HepG2 (cell line): ENCODE measurements around the gene KCNJ4. TPM values are rescaled to one million over a fixed set of nuclear protein-coding genes. Genes with fewer than 3 reads are reported as not detected.

Experiments used
- ATAC-seq: fragments of 200-7000 bp; cut with Tn5 transposase; 3 replicates; pipeline ENCODE4 v1.9.1; 2020; ENCODE audit warnings: mild to moderate bottlenecking, moderate library complexity
- BruUV-seq: library from RNA; stranded (reverse); fragments of 400-500 nt; replicated peaks from 2 replicates; lab custom pipeline; 2021; lab: Mats Ljungman, UMichigan
- CTCF ChIA-PET: fragments of 300-600 bp; formaldehyde crosslinking; extraction: SDS; loops from one replicate; lab custom pipeline; 2021; ENCODE audit warnings: low total read pairs, inconsistent platforms, low intra/inter-chr PET ratio; lab: Yijun Ruan, JAX
- POLR2A ChIA-PET: fragments of 350-600 bp; sonication (Branson Sonifier 250); formaldehyde crosslinking; loops from one replicate; lab custom pipeline; 2020; ENCODE audit warnings: antibody characterized with exemption, inconsistent platforms; lab: Yijun Ruan, JAX
- DNase-seq: peaks from one replicate; pipeline ENCODE4 v3.0.0-alpha.2; 2015; ENCODE audit warnings: low spot score
- FAIRE-seq: peaks from 3 replicates; lab custom pipeline; 2011; peaks lifted over from hg19 to GRCh38; lab: Jason Lieb, UNC
- H2AFZ ChIP-seq: one replicate; pipeline ENCODE4 v1.6.1; 2011; ENCODE audit warnings: low read length, inconsistent platforms
- H3K27ac ChIP-seq: fragments of 300-600 bp; 3 replicates; pipeline ENCODE4 v1.8.0; 2011; ENCODE audit warnings: mixed run types, mild to moderate bottlenecking, mixed read lengths, low read length, inconsistent platforms; ENCODE audit not compliant: insufficient read depth; ENCODE audit errors: extremely low read length
- H3K27me3 ChIP-seq, 2 experiments: fragments of 200-600 bp in 1 of 2; 2 replicates in 1 of 2; 3 replicates in 1 of 2; pipeline versions ENCODE4 v1.6.0 to v1.8.0; 2011; ENCODE audit warnings: low read length in 2 of 2, mild to moderate bottlenecking in 2 of 2, moderate library complexity in 2 of 2, inconsistent platforms in 1 of 2; ENCODE audit not compliant: insufficient read depth in 2 of 2, control insufficient read depth in 1 of 2
- H3K36me3 ChIP-seq, 2 experiments: fragments of 200-600 bp in 1 of 2; replicated peaks in 1 of 2; 2 replicates in 1 of 2; 3 replicates in 1 of 2; pipeline versions ENCODE4 v1.5.1 to v1.8.0; 2011; ENCODE audit warnings: low read length in 2 of 2, inconsistent platforms in 1 of 2; ENCODE audit not compliant: insufficient read depth in 2 of 2, control insufficient read depth in 1 of 2
- H3K4me1 ChIP-seq: 2 replicates; pipeline ENCODE4 v1.5.1; 2012; ENCODE audit warnings: low read length, inconsistent platforms; ENCODE audit not compliant: insufficient read depth
- H3K4me2 ChIP-seq: 2 replicates; pipeline ENCODE4 v1.6.0; 2011; ENCODE audit warnings: low read depth, low read length, inconsistent platforms
- H3K4me3 ChIP-seq, 3 experiments: fragments of 200-600 bp in 1 of 3; sonication (generic), shearing (Covaris generic) in 1 of 3; replicated peaks in 1 of 3; 2 replicates each; pipeline ENCODE4 v1.5.1; 2011 to 2016; ENCODE audit warnings: low read length in 3 of 3, inconsistent platforms in 2 of 3, low read depth in 2 of 3, mild to moderate bottlenecking in 2 of 3, control low read depth in 1 of 3, mixed read lengths in 1 of 3; ENCODE audit not compliant: insufficient read depth in 1 of 3
- H3K79me2 ChIP-seq: one replicate; pipeline ENCODE4 v1.6.1; 2011; ENCODE audit warnings: low read length, inconsistent platforms; ENCODE audit not compliant: insufficient read depth
- H3K9ac ChIP-seq: 2 replicates; pipeline ENCODE4 v1.6.0; 2011; ENCODE audit warnings: mild to moderate bottlenecking, low read depth, low read length, inconsistent platforms; ENCODE audit not compliant: insufficient read depth
- H3K9me3 ChIP-seq: 2 replicates; pipeline ENCODE4 v1.5.1; 2012; ENCODE audit warnings: mild to moderate bottlenecking, low read length
- H4K20me1 ChIP-seq: 2 replicates; pipeline ENCODE4 v1.6.0; 2011; ENCODE audit warnings: inconsistent platforms, mild to moderate bottlenecking, low read length, moderate library complexity; ENCODE audit not compliant: insufficient read depth
- ADNP ChIP-seq: sonication (generic); formaldehyde crosslinking; IDR thresholded peaks from 2 replicates; pipeline ENCODE4 v1.4.0; 2020; ENCODE audit warnings: missing genetic modification reagents
- MIER2 ChIP-seq: IDR thresholded peaks from 2 replicates; pipeline ENCODE4 v1.6.1; 2016; ENCODE audit warnings: missing biosample characterization, missing genetic modification reagents
- SUZ12 ChIP-seq: fragments of 150-350 bp; IDR thresholded peaks from 2 replicates; pipeline ENCODE4 v1.6.1; 2014; ENCODE audit warnings: low read depth, low read length
- YEATS4 ChIP-seq: sonication (generic); formaldehyde crosslinking; IDR thresholded peaks from 2 replicates; pipeline ENCODE4 v1.4.0; 2020; ENCODE audit warnings: missing genetic modification reagents, borderline replicate concordance
- ZNF768 ChIP-seq: sonication (generic); formaldehyde crosslinking; IDR thresholded peaks from 2 replicates; pipeline ENCODE4 v1.4.0; 2020; ENCODE audit warnings: missing genetic modification reagents
- ZNF782 ChIP-seq: sonication (generic); formaldehyde crosslinking; IDR thresholded peaks from 2 replicates; pipeline ENCODE4 v1.4.0; 2020; ENCODE audit warnings: missing genetic modification reagents, mild to moderate bottlenecking, borderline replicate concordance
- ZZZ3 ChIP-seq: sonication (generic); formaldehyde crosslinking; IDR thresholded peaks from 2 replicates; pipeline ENCODE4 v1.4.0; 2020; ENCODE audit warnings: missing genetic modification reagents, mild to moderate bottlenecking, borderline replicate concordance
- WGBS: methylation state at CpG from one replicate; pipeline ENCODE4 v1.1.6; 2017; ENCODE audit warnings: low lambda C conversion rate; 5-methylcytosine and 5-hydroxymethylcytosine counted together
- in situ Hi-C: cut with HindIII; loops from 2 replicates; pipeline ENCODE4 v1.10.0; 2017; ENCODE audit warnings: low pct_unique_long_range_greater_than_20kb; ENCODE audit not compliant: extremely low pct_ligation_motif_present
- intact Hi-C: fragments of 100-400 bp; cut with micrococcal nuclease; formaldehyde crosslinking; loops from one replicate; pipeline ENCODE4 v1.10.0; 2022; ENCODE audit not compliant: unreplicated experiment
- polyA plus RNA-seq, 8 experiments: library from polyadenylated mRNA; depleted of rRNA in 3 of 8; stranded (reverse) in 7 of 8; unstranded in 1 of 8; fragments of >200 nt; fragmentation: Illumina TruSeq in 4 of 8; extraction: Trizol in 4 of 8; gene quantifications; 2 replicates each; pipeline versions ENCODE4 v1.2.1 to v1.2.3, GENCODE V29; 2011 to 2016; ENCODE audit warnings: low read depth in 4 of 8, missing spikeins in 1 of 8, mixed read lengths in 1 of 8; ENCODE audit not compliant: insufficient read depth in 1 of 8
- total RNA-seq, 5 experiments: library from RNA; depleted of rRNA; stranded (reverse); fragments of >200 nt; fragmentation: Illumina TruSeq; extraction: Trizol; gene quantifications; 2 replicates each; pipeline ENCODE4 v1.2.3, GENCODE V29; 2016; ENCODE audit warnings: low read depth in 1 of 5

KCNJ4 gene
- total and polyA plus RNA-seq, 2 of the 13 experiments (the other 11 are each of a cell fraction or from before 2014, with no cell fraction given) = not detected

GRCh38 chr22:38416621-38417251 is 38.3 kb downstream of the KCNJ4 start:
- ChIA-PET POLR2A (no interaction called here), CTCF (no interaction called here)
- Histone ChIP-seq H3K27ac (no peak overlapping the region), H4K20me1 (no peaks in the 10 kb centered on the region), H3K4me3 (no peak overlapping the region), H3K4me1 (peaks cover 33% of the 10 kb centered on the region), H3K9me3 (no peaks in the 10 kb centered on the region), H3K9ac (no peak overlapping the region), H2AFZ (no peak overlapping the region), H3K79me2 (no peaks in the 10 kb centered on the region), H3K27me3 (peaks cover 1 to 11% of the 10 kb centered on the region in 2 experiments; a peak in 3 of 5 replicates), H3K36me3 (no peaks in the 10 kb centered on the region), H3K4me2 (no peak overlapping the region)
- FAIRE-seq (no peak), DNase-seq (no peak), ATAC-seq (no peak)
- in situ Hi-C loops = no loop called here
- TF ChIP-seq ADNP (no peak), ZZZ3 (CRISPR knock-in tag) (no peak), ZNF782 (CRISPR knock-in tag) (no peak), YEATS4 (CRISPR knock-in tag) (no peak), MIER2 (no peak)
- no TSS peak for BruUV-seq
- intact Hi-C loops = no loop called here
- 76% methylated on average over 7 of the region's 18 CpGs for WGBS

GRCh38 chr22:38415561-38416321 is 39.3 kb downstream of the KCNJ4 start:
- Histone ChIP-seq H3K36me3 (no peaks in the 10 kb centered on the region), H3K4me3 (no peak overlapping the region), H4K20me1 (no peaks in the 10 kb centered on the region), H3K9me3 (no peaks in the 10 kb centered on the region), H3K27ac (no peak overlapping the region), H3K27me3 (peaks cover 1 to 11% of the 10 kb centered on the region in 2 experiments; a peak in 3 of 5 replicates), H3K9ac (no peak overlapping the region), H3K4me2 (no peak overlapping the region), H3K4me1 (peaks cover 23% of the 10 kb centered on the region), H2AFZ (no peak overlapping the region), H3K79me2 (no peaks in the 10 kb centered on the region)
- TF ChIP-seq SUZ12 (no peak), ZNF768 (CRISPR knock-in tag) (peak; percentile 83)
- BruUV-seq = no TSS peak
- ATAC-seq (no peak), DNase-seq (no peak), FAIRE-seq (no peak)
- in situ Hi-C loops (no loop called here), intact Hi-C loops (no loop called here)
- ChIA-PET CTCF (no interaction called here), POLR2A (no interaction called here)
- 85% methylated on average over 4 of the region's 22 CpGs for WGBS
